ENCODE measurements around the gene ANKRD53.
A peak's percentile ranks its signal among the peaks of the same experiment; 100 is the strongest.

ANKRD53 gene

DNA sequence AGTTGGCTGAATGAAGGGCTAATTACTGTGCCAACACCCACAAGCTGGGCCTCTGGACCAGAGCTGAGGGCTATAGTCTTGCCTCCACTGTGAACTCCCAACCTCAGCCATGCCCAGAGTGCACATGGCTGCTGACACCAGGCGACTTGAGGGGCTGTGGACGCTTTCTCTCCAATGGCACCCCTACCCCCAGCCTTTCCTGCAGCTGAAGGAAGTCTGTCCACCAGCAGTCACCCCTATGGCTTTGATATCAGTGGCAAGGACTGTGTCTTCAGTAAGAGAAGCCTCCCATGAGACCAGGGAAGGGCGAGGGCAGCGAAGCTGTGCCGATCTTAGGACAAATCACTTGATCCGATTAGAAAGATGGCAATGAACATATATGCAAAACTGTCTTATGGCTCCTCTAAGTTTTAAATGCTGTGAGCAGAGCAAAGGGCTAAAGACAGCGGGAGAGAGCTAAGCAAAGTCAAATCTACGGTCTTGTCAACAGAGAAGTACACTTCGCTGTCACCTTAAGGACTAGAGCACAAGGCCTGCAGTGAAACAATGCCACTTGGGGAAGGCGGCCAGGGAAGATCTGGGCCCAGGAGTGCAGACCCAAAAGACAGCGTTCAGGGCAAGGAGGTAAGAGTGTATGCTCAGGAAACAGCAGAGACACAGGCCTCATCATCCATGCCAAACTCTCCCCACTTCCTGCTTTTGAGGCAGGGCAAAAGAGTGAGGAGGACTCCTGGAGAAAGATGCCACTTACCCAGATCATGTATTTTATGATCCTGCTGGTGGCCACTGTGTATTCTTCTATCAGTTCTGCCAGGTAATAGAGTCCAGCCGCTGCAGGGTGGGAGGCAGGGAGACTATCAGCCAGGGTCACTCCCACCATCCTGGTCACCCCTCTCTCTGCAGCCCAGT is 14.8 kb downstream of the ANKRD53 start:
- no CpG with 5 or more reads among the region's 12 CpGs for WGBS, 2 donors (ENCODE audit: extremely low coverage in 2 of 2, insufficient read length in 2 of 2, insufficient replicate concordance in 1 of 2)
- Histone ChIP-seq H3K4ac (ENCODE audit: low read length) (no peak overlapping the region), H2BK15ac (ENCODE audit: low read length) (no peak overlapping the region), H3K9ac (ENCODE audit: low read depth, low read length, poor library complexity) (peak overlapping the region; percentile 46), H3K9me3 (replicated peaks in 1 of 2; ENCODE audit: control insufficient read depth in 2 of 2, insufficient read depth in 1 of 2, low read depth in 1 of 2, low read length in 2 of 2) (no peaks in the 10 kb centered on the region), H3K36me3 (replicated peaks in 1 of 2; ENCODE audit: control insufficient read depth in 2 of 2, insufficient read depth in 2 of 2, low read length in 2 of 2) (peaks cover 20 to 42% of the 10 kb centered on the region in 2 donors), H2AK5ac (ENCODE audit: low read depth, low read length) (no peak overlapping the region), H2BK5ac (ENCODE audit: low read length) (no peak overlapping the region), H2AFZ (ENCODE audit: low read length) (no peak overlapping the region), H4K91ac (ENCODE audit: low read depth, low read length, poor library complexity) (no peak overlapping the region), H3K4me1 (ENCODE audit: control insufficient read depth in 2 of 2, insufficient read depth in 1 of 2, low read depth in 1 of 2, low read length in 2 of 2) (peaks cover 3 to 10% of the 10 kb centered on the region in 2 donors), H4K8ac (ENCODE audit: low read depth, low read length) (no peak overlapping the region), H3K4me2 (ENCODE audit: insufficient read depth, low read length, poor library complexity, severe bottlenecking) (no peak overlapping the region), H3K14ac (ENCODE audit: low read length) (no peak overlapping the region), H3K27ac (replicated peaks; ENCODE audit: low read length) (no peak overlapping the region), H3K79me1 (ENCODE audit: low read depth, low read length) (peaks cover 12% of the 10 kb centered on the region), H2BK120ac (ENCODE audit: low read depth, low read length) (no peak overlapping the region), H3K27me3 (ENCODE audit: control insufficient read depth in 3 of 3, insufficient read depth in 3 of 3, low read depth in 1 of 3, low read length in 3 of 3) (no peaks in the 10 kb centered on the region), H3K4me3 (ENCODE audit: low read length in 2 of 2) (peak overlapping the region in 1 of 2 donors; percentile 83), H2BK12ac (ENCODE audit: low read length) (no peak overlapping the region), H3K23ac (ENCODE audit: low read depth, low read length, poor library complexity) (no peak overlapping the region), H3K18ac (ENCODE audit: low read length) (no peak overlapping the region)
- DNase-seq (ENCODE audit: low spot score), result no peak

DNA sequence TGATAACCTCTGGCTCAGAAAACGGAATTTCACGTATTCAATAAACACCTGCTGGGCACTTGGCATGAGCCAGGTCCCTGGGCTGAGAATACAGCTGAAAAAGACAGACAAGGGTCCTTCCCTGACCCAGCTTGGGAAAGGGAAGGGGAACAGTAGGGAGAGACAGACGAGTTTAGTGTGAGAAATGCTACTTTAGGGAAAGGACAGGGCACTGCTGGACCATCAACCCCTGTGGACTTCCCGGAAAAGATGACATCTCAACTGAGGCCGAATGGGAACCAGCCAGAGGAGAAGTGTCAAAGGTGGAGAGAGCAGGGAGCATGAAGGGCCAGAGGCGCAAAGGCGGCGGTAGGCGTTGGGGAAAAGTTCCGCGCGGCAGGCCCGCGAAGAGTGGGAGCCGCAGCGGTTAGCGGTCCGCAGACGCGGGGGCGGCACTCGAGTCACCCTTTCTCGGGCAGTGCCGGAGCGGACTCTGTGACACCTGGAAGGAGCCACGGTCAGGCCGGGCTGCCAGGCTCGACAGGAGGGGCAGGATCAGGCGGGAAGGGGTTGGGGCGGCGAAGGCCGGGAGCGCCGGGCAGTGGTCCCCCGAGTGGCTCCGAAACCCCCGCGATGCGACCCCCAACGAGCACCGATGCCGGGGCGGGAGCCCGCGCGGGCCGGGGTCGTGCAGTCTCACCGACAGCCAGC is 15.7 kb downstream of the ANKRD53 start:
- Histone ChIP-seq H3K36me3 (replicated peaks in 1 of 2; ENCODE audit: control insufficient read depth in 2 of 2, insufficient read depth in 2 of 2, low read length in 2 of 2) (peaks cover 10 to 32% of the 10 kb centered on the region in 2 donors), H2BK120ac (ENCODE audit: low read depth, low read length) (no peak overlapping the region), H3K27me3 (ENCODE audit: control insufficient read depth in 3 of 3, insufficient read depth in 3 of 3, low read depth in 1 of 3, low read length in 3 of 3) (peaks cover 0 to 3% (median 0%) of the 10 kb centered on the region in 3 experiments), H3K9ac (ENCODE audit: low read depth, low read length, poor library complexity) (peak overlapping the region; percentile 96), H3K23ac (ENCODE audit: low read depth, low read length, poor library complexity) (peak overlapping the region; percentile 95), H3K4ac (ENCODE audit: low read length) (no peak overlapping the region), H3K18ac (ENCODE audit: low read length) (peak overlapping the region; percentile 94), H3K9me3 (replicated peaks in 1 of 2; ENCODE audit: control insufficient read depth in 2 of 2, insufficient read depth in 1 of 2, low read depth in 1 of 2, low read length in 2 of 2) (no peaks in the 10 kb centered on the region), H2BK5ac (ENCODE audit: low read length) (peak overlapping the region; percentile 68), H2AK5ac (ENCODE audit: low read depth, low read length) (peak overlapping the region; percentile 53), H3K4me1 (ENCODE audit: control insufficient read depth in 2 of 2, insufficient read depth in 1 of 2, low read depth in 1 of 2, low read length in 2 of 2) (peaks cover 3 to 10% of the 10 kb centered on the region in 2 donors), H4K8ac (ENCODE audit: low read depth, low read length) (peak overlapping the region; percentile 31), H3K14ac (ENCODE audit: low read length) (peak overlapping the region; percentile 86), H2BK15ac (ENCODE audit: low read length) (peak overlapping the region; percentile 39), H3K27ac (replicated peaks; ENCODE audit: low read length) (no peak overlapping the region), H2BK12ac (ENCODE audit: low read length) (no peak overlapping the region), H3K4me2 (ENCODE audit: insufficient read depth, low read length, poor library complexity, severe bottlenecking) (peak overlapping the region; percentile 98), H3K4me3 (ENCODE audit: low read length in 2 of 2) (peak overlapping the region; percentile 83 to 97), H3K79me1 (ENCODE audit: low read depth, low read length) (peaks cover 12% of the 10 kb centered on the region), H2AFZ (ENCODE audit: low read length) (peak overlapping the region; percentile 97), H4K91ac (ENCODE audit: low read depth, low read length, poor library complexity) (no peak overlapping the region)
- DNase-seq (ENCODE audit: low spot score), result no peak
- no CpG with 5 or more reads among the region's 49 CpGs for WGBS, 2 donors (ENCODE audit: extremely low coverage in 2 of 2, insufficient read length in 2 of 2, insufficient replicate concordance in 1 of 2)

DNA sequence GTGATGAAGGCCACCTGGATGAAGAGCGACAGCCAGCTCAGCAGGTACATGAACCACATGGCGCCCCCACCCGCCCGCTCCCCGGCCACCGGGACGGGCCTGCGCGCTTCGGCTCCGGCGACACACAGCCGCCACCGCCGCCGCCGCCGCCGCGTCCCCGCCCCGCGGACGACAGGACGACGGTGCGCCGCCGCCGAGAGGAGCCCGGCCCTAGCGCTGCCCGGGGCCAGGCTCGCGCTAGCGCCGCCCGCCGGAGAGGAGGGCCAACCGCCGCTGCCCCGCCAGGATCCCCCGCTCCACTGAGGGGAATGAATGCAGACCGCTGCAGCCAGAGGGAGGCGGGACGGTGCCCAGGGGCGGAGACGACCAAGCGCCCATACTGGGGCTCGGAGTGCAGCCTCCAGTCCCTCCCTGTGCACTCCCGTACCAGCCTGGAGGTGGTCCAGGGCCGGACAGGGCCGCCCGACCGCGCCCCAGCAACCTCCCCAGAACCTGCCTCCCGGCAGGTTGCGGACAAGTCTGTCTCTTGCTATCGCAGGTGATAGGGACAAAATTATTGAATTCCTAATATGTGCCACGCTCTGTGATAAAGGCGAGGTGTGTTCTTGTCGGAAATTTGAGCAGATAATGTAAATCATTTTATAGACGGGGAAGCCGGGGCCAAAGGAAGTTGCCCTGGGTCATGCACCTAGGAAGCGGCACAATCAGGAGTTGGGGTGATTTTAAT is 16.4 kb downstream of the ANKRD53 start, which contains the start of gene TEX261:
Gene TEX261 (minus strand): TSS at position 175 of the 727 bp plus-strand sequence. CDS start 116 bp downstream, at position 59.
- WGBS, 2 donors (ENCODE audit: extremely low coverage in 2 of 2, insufficient read length in 2 of 2, insufficient replicate concordance in 1 of 2), result no CpG with 5 or more reads among the region's 65 CpGs
- Histone ChIP-seq H3K9ac (ENCODE audit: low read depth, low read length, poor library complexity) (peak within 1 kb of the TSS; percentile 96), H4K8ac (ENCODE audit: low read depth, low read length) (peak within 1 kb of the TSS; percentile 31), H3K4me3 (ENCODE audit: low read length in 2 of 2) (peak within 1 kb of the TSS; percentile 83 to 97), H3K18ac (ENCODE audit: low read length) (peak within 1 kb of the TSS; percentile 100), H3K23ac (ENCODE audit: low read depth, low read length, poor library complexity) (peak within 1 kb of the TSS; percentile 95), H3K4ac (ENCODE audit: low read length) (no peak within 1 kb of the TSS), H2BK5ac (ENCODE audit: low read length) (peak within 1 kb of the TSS; percentile 68), H2AFZ (ENCODE audit: low read length) (peak within 1 kb of the TSS; percentile 97), H3K27me3 (ENCODE audit: control insufficient read depth in 3 of 3, insufficient read depth in 3 of 3, low read depth in 1 of 3, low read length in 3 of 3) (peaks cover 0 to 3% (median 0%) of the 10 kb centered on the region in 3 experiments), H3K4me1 (ENCODE audit: control insufficient read depth in 2 of 2, insufficient read depth in 1 of 2, low read depth in 1 of 2, low read length in 2 of 2) (peaks cover 3 to 10% of the 10 kb centered on the region in 2 donors), H3K9me3 (replicated peaks in 1 of 2; ENCODE audit: control insufficient read depth in 2 of 2, insufficient read depth in 1 of 2, low read depth in 1 of 2, low read length in 2 of 2) (no peaks in the 10 kb centered on the region), H4K91ac (ENCODE audit: low read depth, low read length, poor library complexity) (no peak within 1 kb of the TSS), H2AK5ac (ENCODE audit: low read depth, low read length) (peak within 1 kb of the TSS; percentile 53), H3K79me1 (ENCODE audit: low read depth, low read length) (peaks cover 12% of the 10 kb centered on the region), H2BK15ac (ENCODE audit: low read length) (peak within 1 kb of the TSS; percentile 39), H3K14ac (ENCODE audit: low read length) (peak within 1 kb of the TSS; percentile 86), H3K36me3 (replicated peaks in 1 of 2; ENCODE audit: control insufficient read depth in 2 of 2, insufficient read depth in 2 of 2, low read length in 2 of 2) (peaks cover 7 to 25% of the 10 kb centered on the region in 2 donors), H2BK120ac (ENCODE audit: low read depth, low read length) (peak within 1 kb of the TSS; percentile 1), H3K4me2 (ENCODE audit: insufficient read depth, low read length, poor library complexity, severe bottlenecking) (peak within 1 kb of the TSS; percentile 98), H3K27ac (replicated peaks; ENCODE audit: low read length) (no peak within 1 kb of the TSS), H2BK12ac (ENCODE audit: low read length) (no peak within 1 kb of the TSS)
- peak; percentile 84 for DNase-seq (ENCODE audit: low spot score)

All from neuronal stem cell (in vitro differentiated cells).